GM21360 (cell line): ENCODE measurements around the gene SDK2.

ENCODE experiments used
- ATAC-seq: cut with Tn5 transposase; IDR thresholded peaks from one replicate; pipeline ENCODE4 v1.9.1; 2021; ENCODE audit warnings: mild to moderate bottlenecking, moderate library complexity; ENCODE audit not compliant: unreplicated experiment

Gene SDK2

GRCh38 chr17:73612031-73612472 is 32.2 kb downstream of the SDK2 start:
- ATAC-seq = no peak

- no peak for ATAC-seq
Observed at GRCh38 chr17:73611630-73612029, 32.6 kb downstream of the SDK2 start.

- no peak for ATAC-seq
Observed at GRCh38 chr17:73610331-73610911, 33.8 kb downstream of the SDK2 start.

GRCh38 chr17:73609758-73610157 is 34.5 kb downstream of the SDK2 start:
- ATAC-seq = no peak

- no peak for ATAC-seq
Observed at GRCh38 chr17:73609060-73609459, 35.2 kb downstream of the SDK2 start.

- no peak for ATAC-seq
Observed at GRCh38 chr17:73605444-73605843, 38.8 kb downstream of the SDK2 start.

- ATAC-seq = no peak
Observed at GRCh38 chr17:73604476-73604875, 39.8 kb downstream of the SDK2 start.

- no peak for ATAC-seq
Observed at GRCh38 chr17:73603971-73604370, 40.3 kb downstream of the SDK2 start.

- no peak for ATAC-seq
Observed at GRCh38 chr17:73600103-73600871, 44.0 kb downstream of the SDK2 start.

GRCh38 chr17:73599599-73599998 is 44.6 kb downstream of the SDK2 start:
- no peak for ATAC-seq

GRCh38 chr17:73598212-73598611 is 46.0 kb downstream of the SDK2 start:
- no peak for ATAC-seq

- no peak for ATAC-seq
Observed at GRCh38 chr17:73595931-73596330, 48.3 kb downstream of the SDK2 start.

GRCh38 chr17:73595479-73595878 is 48.8 kb downstream of the SDK2 start:
- no peak for ATAC-seq

- no peak for ATAC-seq
Observed at GRCh38 chr17:73595068-73595467, 49.2 kb downstream of the SDK2 start.

GRCh38 chr17:73594598-73594997 is 49.6 kb downstream of the SDK2 start:
- ATAC-seq = no peak

- ATAC-seq = no peak
Observed at GRCh38 chr17:73594025-73594424, 50.2 kb downstream of the SDK2 start.

- ATAC-seq = no peak
Observed at GRCh38 chr17:73593249-73593965, 50.8 kb downstream of the SDK2 start.

- no peak for ATAC-seq
Observed at GRCh38 chr17:73592501-73592961, 51.7 kb downstream of the SDK2 start.

GRCh38 chr17:73592079-73592415 is 52.2 kb downstream of the SDK2 start:
- no peak for ATAC-seq

GRCh38 chr17:73591296-73592078 is 52.8 kb downstream of the SDK2 start:
- no peak for ATAC-seq

GRCh38 chr17:73589363-73589980 is 54.8 kb downstream of the SDK2 start:
- no peak for ATAC-seq
